Measurements from ENCODE around the gene IRF5.

Gene IRF5, protein sequence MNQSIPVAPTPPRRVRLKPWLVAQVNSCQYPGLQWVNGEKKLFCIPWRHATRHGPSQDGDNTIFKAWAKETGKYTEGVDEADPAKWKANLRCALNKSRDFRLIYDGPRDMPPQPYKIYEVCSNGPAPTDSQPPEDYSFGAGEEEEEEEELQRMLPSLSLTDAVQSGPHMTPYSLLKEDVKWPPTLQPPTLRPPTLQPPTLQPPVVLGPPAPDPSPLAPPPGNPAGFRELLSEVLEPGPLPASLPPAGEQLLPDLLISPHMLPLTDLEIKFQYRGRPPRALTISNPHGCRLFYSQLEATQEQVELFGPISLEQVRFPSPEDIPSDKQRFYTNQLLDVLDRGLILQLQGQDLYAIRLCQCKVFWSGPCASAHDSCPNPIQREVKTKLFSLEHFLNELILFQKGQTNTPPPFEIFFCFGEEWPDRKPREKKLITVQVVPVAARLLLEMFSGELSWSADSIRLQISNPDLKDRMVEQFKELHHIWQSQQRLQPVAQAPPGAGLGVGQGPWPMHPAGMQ

DNA sequence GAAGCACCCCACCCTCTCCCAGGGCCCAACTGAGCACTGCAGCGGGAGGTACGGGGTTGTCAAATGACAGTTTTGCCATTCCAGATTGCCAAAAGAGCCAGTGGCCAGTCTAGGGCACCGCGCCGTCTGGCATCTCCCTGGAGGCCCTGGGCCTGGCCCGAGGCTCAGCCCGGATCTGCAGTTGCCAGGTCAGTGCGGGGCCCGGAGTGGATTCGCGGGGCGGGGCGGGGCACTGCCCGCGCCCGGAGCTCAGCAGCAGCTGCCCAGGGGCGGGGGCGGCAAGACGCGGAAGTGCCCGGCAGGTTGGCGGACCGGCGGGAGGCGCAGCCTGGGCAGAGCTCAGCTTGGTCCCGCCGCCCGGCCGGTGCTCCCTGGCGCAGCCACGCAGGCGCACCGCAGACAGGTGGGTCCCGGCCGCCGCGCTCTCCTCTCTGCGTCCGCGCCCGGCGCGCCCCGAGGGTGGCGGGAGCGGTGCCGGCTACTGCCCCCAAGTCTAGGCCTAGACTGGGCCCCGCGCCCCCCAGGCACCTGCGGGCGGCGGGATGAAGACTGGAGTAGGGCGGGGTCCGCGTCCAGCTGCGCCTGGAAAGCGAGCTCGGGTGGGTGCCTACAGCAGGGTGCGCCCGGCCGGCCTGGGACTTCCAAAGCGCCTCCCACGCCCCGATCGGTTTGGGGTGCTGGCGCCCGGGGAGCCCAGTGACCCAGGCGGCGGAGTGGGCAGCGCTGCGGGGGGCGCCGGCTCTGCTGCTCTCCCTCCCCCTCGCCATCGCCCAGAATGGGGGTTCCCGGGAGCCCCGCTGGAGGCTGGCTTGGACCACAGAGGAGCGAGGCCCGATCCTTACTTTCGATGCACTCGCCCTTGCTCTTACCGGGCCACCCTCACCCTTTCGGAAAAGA, at the start of gene IRF5:
TSS of gene IRF5 (plus strand) at position 281 of the 897 bp plus-strand sequence. CDS start 4,155 bp downstream, outside the sequence.
- peak; percentile 64 to 65 for DNase-seq

DNA sequence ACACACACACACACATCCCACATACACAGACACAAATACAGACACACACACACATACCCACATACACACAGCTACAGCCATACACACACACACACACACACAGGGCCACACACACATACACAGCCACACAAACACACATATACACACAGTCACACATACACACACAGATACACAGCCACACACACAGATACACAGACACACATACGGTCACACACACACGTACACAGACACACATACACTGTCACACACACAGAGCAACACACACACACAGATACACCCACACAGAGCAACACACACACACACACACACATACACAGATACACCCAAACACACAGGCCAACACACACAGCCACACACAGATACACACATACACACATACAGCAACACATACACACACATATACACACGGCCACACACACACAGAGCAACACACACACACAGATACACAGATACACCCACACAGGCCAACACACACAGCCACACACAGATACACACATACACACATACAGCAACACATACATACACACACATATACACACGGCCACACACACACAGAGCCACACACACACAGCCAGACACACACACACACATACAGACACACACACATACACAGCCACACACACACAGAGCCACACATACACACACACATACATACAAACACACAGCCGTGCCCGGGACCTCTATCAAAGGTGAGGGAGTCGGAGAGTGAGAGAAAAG, 49.5 kb upstream of the IRF5 start:
- DNase-seq, result no peak

DNA sequence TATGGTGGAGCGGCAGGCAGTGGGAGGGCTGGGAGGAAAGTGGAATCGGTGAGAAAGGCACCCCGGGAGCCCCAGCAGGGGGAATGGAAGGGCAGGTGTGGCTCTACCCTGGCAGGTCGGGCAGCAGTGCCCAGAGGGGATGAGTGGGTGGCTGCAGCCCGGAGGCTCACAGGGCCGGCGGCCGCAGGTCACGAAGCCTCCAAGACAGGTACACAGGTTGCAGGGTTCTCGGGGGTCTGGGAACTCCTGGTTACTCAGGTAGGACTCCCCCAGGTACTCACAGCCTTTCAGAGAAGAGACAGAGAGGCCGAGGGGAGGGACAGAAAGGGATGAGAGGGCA, 49.0 kb upstream of the IRF5 start:
- no peak for DNase-seq

DNA sequence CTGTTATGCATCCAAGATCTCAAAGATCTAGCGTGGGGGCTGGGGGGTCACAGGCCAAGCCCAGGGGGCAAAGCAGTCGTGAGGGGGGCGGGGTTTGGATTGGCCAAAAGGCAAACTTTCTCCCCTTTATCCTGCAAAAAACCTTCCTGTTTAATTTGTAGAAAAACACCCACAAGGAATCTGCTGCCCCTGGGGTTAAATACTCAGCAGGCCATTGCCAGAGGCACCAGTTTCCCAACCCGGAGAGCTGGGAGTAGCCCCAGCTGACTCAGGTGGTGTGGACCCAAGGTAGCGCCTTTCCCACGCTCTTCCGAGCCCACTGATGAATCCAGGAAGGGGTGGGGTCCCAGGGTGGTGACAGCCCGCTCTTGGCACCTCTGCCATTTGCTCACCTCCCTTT, 48.6 kb upstream of the IRF5 start:
- DNase-seq, result no peak

DNA sequence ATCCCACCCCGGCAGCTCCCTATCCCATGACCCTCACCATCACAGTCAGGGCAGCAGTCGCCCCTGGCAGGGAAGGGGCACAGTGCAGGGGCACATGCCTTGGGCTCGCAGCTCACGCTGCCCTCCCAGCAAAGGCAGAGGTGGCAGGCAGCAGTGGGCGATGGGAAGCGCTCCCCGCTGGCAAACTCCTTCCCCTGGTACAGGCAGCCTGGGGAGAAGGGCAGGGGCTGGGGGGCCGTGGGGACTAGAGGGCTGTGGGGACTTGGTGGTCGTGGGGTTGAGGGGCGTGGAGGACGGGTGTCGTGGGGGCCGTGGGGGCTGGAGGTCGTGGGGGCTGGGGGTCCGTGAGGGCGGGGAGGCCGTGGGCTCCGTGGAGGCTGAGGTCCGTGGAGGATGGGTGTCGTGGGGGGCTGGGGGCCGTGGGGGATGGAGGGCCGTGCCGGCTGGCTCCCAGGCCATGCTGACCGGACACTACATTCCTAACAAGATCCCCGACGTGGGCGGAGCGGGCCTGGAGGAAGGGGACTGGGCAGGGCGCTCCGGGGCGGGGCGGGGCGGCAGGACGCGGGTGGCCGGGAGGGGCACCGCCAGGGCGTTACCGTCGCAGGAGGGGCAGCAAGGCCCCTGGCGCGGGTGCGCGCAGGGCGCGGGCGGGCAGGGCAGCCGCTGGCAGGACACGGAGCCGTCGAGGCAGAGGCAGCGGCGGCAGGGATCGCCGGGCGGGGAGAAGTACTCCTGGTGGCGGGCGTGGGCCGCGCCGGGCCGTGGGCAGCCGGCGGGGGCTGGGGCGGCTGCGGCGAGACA, 47.2 kb upstream of the IRF5 start:
- no peak for DNase-seq

GRCh38 chr7:128891110-128891941, 46.4 kb upstream of the IRF5 start:
- no peak for DNase-seq

DNA sequence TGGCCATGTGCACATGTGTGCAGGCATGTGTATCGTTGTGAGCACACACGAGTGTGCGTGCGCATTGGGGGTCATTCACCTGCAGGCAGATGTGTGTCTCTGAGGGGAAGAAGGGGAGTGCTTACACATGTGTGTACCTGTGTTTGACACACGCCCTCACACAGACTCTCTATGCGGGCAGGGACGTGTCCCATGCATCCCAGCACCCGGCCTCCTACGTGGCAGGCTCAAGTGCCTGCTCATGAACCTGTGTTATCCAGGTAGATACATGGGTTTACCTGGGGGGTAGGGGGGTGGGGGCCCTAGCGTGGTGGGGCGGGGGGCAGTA, 45.8 kb upstream of the IRF5 start:
- no peak for DNase-seq

GRCh38 chr7:128892521-128893250, 45.0 kb upstream of the IRF5 start:
- no peak for DNase-seq

GRCh38 chr7:128893251-128894100, 44.3 kb upstream of the IRF5 start:
- DNase-seq, result no peak

GRCh38 chr7:128894101-128894440, 43.7 kb upstream of the IRF5 start:
- no peak for DNase-seq

- no peak for DNase-seq
Measured at GRCh38 chr7:128895320-128895719, 42.4 kb upstream of the IRF5 start.

DNA sequence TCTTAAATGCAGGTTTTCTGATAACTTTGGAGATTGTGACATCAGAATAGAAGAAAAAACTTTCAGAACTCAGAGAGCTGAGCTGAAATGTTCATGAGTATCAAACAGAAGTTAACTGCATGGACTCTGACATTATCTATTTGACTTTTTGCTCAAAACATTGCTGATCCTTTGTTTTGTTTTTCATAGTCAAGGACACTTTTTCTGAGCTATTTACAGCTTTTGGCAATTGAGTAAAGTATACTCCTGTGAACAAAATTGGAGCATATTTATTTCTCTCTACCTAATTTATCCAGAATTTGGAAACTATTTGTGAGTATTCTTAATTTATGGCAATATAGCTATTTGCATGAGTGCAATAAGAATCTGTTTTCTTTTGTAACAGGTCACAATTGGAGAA, 38.3 kb upstream of the IRF5 start:
- no peak for DNase-seq

GRCh38 chr7:128900237-128900636, 37.5 kb upstream of the IRF5 start:
- DNase-seq, result no peak

- no peak for DNase-seq
Measured at GRCh38 chr7:128902761-128903585, 34.8 kb upstream of the IRF5 start.

- no peak for DNase-seq
Measured at GRCh38 chr7:128903621-128904361, 33.9 kb upstream of the IRF5 start.

- peak; percentile 54 to 71 for DNase-seq
Measured at GRCh38 chr7:128904381-128905197, 33.1 kb upstream of the IRF5 start.
